ENCODE data around the gene CLCN5.

Gene CLCN5

GRCh38 chrX:49879656-49880277 is 42.6 kb upstream of the CLCN5 start:
- no peak for TF ChIP-seq CTCF (IDR thresholded peaks at IDR 0.05; ENCODE audit: control insufficient read depth, extremely low read depth, insufficient read depth)
- H3K4me3 ChIP-seq (ENCODE audit: low read depth, low read length): peak overlapping the region; percentile 55
- DNase-seq (ENCODE audit: low read depth): no peak

- no peak for TF ChIP-seq CTCF (IDR thresholded peaks at IDR 0.05; ENCODE audit: control insufficient read depth, extremely low read depth, insufficient read depth)
- no peak for DNase-seq (ENCODE audit: low read depth)
- H3K4me3 ChIP-seq (ENCODE audit: low read depth, low read length): peak overlapping the region; percentile 55
These were observed 41.7 kb upstream of the CLCN5 start for GRCh38 chrX:49880668-49881067.

GRCh38 chrX:49884290-49884862 is 38.0 kb upstream of the CLCN5 start:
- DNase-seq (ENCODE audit: low read depth): no peak
- peak; percentile 71 for TF ChIP-seq CTCF (IDR thresholded peaks at IDR 0.05; ENCODE audit: control insufficient read depth, extremely low read depth, insufficient read depth)
- H3K4me3 ChIP-seq (ENCODE audit: low read depth, low read length): no peak overlapping the region

- no peak overlapping the region for H3K4me3 ChIP-seq (ENCODE audit: low read depth, low read length)
- no peak for DNase-seq (ENCODE audit: low read depth)
- TF ChIP-seq CTCF (IDR thresholded peaks at IDR 0.05; ENCODE audit: control insufficient read depth, extremely low read depth, insufficient read depth): no peak
These were observed 29.9 kb upstream of the CLCN5 start for GRCh38 chrX:49892542-49892941.

- TF ChIP-seq CTCF (IDR thresholded peaks at IDR 0.05; ENCODE audit: control insufficient read depth, extremely low read depth, insufficient read depth): no peak
- no peak overlapping the region for H3K4me3 ChIP-seq (ENCODE audit: low read depth, low read length)
- DNase-seq (ENCODE audit: low read depth): no peak
These were observed 25.4 kb upstream of the CLCN5 start for GRCh38 chrX:49896951-49897350.

GRCh38 chrX:49901048-49901447 is 21.3 kb upstream of the CLCN5 start:
- no peak for DNase-seq (ENCODE audit: low read depth)
- no peak overlapping the region for H3K4me3 ChIP-seq (ENCODE audit: low read depth, low read length)
- no peak for TF ChIP-seq CTCF (IDR thresholded peaks at IDR 0.05; ENCODE audit: control insufficient read depth, extremely low read depth, insufficient read depth)

GRCh38 chrX:49910344-49910743 is 12.1 kb upstream of the CLCN5 start:
- no peak for DNase-seq (ENCODE audit: low read depth)
- no peak overlapping the region for H3K4me3 ChIP-seq (ENCODE audit: low read depth, low read length)
- TF ChIP-seq CTCF (IDR thresholded peaks at IDR 0.05; ENCODE audit: control insufficient read depth, extremely low read depth, insufficient read depth): no peak
